ENCODE measurements around the gene PRKCD.
"Not testable (repeated sequence)": the region's sequence is repeated elsewhere in the genome, so short reads cannot be mapped to it uniquely, and the experiment has no call there.

Gene PRKCD

DNA sequence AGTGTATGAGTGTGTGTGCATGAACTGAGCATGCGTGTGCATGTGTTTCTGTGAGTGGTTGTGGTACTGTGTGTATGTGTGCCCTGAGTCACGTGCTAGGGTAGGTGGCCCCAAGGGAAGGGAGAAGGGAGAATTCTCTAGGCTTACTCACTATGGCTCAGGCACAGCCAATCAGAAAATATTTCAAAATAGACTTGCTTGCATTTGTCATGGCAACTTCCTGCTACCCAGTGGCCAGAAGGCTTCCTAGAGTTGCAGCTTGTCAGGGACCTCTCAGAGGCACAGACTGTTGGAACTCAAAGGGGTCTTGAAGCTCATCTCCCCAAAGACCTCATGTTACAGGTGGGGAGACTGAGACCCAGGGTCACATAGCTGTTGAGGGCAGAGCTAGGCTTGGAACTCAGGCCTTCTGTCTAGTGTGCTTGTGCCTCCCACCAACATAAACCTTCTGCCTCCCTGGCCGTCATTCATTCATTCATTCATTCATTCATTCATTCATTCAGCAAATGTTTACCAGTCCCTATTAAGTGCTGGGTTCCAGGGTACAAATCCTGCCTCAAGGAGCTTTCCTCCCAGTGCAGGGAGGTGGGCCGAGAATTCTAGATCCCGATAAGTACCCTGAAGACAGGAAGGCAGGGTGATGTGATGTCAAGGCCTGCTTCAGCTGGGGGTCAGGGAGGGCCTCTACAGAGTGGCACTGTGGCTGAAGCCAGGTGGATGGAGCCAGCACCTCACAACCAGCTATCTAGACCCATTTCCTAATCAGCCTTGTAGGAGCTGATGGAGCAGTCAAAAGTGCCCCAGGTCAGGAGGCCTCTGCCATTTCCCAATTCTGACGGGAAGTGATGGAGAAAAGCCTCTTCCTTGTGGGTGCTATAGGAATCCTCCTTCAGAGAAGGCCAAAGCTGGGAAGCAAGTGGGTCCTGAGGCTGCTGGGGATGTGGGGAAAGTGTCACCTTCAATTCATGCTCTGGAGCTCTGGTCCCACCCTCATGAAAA is 19.9 kb upstream of the PRKCD start:
- peak; percentile 78 to 84 for DNase-seq

DNA sequence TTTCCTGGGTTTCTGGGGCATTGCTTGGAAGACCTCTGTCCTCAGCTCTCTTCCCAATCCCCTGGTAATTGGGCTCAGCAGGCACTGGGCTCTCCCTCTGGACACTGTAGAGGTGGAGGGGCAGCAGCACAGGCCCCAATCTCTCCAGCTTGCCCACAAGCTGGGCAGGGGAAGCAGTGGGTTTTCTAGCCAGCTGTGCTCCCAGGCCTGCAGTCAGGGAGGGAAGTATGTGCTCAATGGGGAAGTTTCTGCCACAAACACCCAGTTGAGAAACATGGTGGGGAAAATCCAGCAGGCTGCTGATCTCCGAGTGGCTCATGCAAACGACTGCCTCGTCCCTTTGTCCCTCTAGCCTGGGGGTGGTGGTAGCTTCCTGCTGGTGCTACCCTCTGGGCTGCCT is 18.0 kb upstream of the PRKCD start:
- peak; percentile 65 to 79 for DNase-seq

DNA sequence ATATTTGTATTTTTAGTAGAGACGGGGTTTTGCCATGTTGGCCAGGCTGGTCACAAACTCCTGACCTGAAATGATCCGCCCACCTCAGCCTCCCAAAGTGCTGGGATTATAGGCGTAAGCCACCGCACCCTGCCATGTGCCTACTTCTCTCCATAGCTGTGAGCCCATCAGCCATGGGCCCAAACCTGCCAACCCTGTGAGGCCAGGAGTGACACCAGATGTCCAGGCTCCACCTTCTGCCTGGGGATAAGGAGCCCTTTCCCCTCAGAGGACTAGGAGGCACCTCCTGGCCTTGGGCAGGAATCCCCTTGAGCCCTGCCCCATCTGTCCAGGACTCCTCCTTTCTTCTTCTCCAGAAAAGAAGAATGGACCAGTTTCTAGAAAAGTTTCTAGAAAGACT is 16.6 kb upstream of the PRKCD start:
- DNase-seq = no peak

DNA sequence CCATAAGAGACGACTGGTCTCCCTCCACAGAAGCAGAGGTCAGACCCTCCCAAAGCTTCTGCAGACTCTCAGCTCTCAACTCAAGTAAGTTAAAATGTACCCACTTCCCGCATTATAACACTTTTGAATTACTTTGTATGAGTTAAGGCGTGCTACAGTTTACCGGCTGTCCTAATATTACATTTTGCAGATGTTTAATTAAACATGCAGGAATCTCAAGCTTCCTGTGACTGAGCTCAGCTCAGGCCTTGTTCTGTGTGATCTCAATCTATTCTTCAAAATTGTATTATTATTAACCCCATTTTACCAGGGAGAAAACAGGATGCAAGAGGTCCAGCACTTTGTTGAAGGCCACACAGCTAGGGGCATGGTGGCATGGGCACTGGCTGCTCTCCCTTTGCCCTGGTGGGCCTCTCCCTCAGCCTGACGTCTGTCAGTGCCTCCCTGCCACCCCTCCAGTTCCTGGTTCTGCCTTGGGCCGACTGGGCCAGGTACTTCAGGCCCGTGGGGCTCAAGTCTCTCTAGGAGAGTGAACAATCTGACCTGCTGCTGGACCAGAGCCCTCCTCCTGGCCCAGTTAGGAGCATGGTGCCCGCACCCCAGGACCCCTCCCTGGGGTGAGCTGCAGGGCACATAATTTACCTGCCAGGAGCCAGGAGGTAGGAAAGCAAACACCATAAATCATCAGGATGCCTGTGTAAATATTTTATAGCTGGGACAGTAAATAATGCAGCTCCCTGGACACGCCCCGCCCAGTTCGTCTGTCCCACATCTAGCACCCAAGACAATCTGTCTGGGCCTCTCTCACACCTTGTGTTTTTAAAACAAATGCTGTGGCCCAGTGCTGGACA is 15.9 kb upstream of the PRKCD start:
- DNase-seq = no peak

DNA sequence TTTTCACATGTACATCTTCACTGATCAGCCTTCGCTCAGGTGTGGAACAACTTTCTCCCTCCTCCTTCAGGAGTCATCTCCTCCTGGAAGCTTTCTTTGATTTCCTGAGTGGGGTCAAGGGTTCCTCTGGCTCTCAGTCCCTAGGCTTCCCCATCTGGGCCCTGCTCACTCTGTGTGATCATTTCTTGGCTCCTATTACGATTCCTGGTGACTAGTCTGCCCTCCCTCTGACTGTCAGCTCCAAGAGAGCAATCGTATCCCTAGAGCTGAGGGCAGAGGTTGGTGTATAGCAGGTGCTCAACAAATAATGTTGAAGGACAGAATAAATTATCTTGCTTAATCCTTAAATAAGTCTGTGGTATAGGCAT is 15.3 kb upstream of the PRKCD start:
- no peak for DNase-seq

DNA sequence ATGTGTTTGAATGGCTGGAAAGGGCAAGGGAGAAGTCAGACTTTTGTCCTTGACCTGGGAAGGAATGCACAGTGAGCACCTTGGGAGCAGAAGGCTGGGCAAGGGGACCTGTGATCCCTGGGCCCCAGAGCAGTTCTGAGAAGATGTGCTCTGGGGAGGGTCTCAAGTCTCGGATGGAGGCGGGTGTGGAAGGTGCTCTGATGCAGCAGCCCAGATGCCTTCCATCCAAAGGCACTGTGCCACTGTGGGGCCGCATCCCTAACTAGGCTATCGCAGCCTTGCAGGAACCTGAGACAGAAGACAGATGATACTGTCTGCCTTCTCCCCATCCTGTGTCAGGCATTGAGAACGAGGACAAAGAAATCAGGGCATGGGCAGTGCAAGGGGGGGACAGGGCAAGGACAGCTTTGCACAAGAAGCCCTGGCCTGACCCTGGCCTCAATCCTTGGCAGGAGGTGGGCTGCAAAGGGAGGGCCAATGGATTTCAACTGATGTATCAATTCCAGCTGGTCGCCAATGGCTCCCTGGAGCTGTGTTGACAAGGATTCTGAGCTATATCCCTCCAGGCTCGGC is 14.6 kb upstream of the PRKCD start:
- no peak for DNase-seq

DNA sequence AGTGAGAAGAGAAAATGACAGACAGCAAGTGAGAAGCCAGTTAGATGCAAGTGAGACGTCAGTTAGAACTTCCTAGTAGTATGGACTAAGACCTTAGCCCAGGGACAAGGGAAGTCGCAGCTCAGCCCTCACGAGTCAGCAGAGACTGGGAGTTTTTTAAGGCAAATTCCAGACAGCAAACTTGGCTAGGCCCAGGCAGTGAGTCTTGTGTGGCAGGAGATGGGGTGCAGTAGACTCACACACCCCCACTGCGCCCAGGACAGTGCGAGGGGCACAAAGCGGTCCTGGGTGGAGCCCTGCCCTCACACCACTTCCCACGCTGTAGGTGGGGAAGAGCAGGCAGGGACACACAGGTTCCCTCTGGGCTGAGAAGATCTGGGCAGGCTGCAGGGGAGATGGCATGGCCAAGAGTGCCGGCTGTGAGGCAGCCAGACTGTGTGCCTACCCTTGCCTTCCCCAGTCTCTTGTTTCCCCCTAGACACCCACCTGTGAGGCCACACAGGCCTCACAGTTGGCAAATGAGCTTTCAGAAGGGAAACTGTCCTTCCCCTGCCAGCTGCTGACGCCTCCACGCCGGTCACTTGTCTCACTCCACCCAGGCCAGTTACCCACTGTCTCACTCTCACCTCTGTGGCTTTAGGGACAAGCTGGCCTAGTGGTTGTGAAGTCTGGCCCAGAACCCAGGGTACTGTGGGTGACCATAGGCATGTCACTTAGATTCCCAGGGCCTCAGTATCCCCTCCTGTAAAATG is 13.7 kb upstream of the PRKCD start:
- no peak for DNase-seq

DNA sequence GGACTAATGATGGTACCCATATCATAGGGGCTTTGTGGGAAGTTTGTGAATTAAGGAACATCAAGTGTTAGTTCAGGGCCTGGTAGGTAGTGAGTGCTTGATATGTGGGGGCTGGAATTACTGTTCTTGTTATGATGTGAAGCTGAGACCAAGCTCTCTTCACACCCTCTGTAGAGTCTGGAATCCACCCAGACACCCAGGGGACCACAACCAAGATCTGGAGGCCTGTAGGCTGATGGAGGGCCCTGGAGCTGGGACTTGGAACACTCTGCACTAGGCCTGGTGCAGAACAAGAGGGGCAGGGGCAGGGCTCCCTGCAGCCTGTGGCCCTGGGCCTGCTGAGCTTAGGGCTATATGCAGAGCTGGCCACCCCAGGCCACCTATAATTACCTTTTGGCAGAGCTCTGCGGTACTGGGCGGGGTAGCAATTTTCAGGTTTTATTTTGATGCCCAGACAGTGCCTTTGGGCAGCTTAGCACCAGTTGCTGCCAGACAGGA is 13.1 kb upstream of the PRKCD start:
- DNase-seq = no peak

DNA sequence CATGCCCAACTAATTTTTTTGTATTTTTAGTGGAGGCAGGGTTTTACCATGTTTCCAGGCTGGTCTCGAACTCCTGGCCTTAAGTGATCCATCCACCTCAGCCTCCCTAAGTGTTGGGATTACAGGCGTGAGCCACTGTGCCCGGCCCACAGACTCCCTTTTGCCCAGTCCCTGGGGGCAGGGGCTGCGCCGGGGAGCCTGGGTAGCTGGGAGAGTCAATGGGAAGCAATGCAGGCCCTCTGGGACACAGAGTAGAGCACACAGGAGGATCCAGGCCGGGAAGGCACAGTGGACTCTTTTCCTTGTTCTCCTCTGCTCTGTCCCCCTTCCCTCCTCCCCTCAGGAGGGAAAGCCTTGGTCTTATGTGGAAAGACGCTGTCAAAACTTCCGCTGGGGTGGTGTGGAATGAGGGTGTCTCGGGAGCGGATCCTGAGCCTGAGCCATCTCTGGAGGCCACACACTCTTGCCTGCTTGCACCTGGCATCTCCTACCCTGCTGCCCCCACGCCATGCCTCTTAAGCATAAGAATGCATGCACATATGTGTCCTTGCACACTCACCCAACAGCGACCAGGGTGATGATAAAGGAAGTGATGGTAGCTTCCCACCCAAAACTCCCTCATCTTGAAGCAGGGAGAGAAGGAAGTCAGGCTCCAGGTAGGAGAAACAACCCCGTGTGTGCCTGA is 11.9 kb upstream of the PRKCD start:
- no peak for DNase-seq

DNA sequence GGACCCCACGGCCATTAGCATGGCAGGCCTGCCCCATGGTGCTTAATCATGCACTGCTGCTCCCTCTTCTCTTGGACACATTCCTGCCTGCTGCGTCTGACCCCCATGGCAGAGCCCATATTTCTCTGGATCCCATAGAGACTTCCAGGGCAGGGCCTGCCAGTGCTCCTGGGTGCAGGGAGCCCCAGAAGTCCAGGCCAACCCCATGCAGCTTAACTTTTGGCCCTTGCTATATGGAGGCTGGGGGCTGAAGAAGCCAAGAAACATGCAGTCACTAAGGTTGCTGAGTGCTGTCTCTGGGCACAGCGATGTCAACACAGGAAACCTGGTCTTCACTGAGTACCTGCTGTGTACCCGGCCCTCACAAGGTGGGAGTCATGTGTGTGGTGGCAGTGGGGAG is 11.3 kb upstream of the PRKCD start:
- no peak for DNase-seq

DNA sequence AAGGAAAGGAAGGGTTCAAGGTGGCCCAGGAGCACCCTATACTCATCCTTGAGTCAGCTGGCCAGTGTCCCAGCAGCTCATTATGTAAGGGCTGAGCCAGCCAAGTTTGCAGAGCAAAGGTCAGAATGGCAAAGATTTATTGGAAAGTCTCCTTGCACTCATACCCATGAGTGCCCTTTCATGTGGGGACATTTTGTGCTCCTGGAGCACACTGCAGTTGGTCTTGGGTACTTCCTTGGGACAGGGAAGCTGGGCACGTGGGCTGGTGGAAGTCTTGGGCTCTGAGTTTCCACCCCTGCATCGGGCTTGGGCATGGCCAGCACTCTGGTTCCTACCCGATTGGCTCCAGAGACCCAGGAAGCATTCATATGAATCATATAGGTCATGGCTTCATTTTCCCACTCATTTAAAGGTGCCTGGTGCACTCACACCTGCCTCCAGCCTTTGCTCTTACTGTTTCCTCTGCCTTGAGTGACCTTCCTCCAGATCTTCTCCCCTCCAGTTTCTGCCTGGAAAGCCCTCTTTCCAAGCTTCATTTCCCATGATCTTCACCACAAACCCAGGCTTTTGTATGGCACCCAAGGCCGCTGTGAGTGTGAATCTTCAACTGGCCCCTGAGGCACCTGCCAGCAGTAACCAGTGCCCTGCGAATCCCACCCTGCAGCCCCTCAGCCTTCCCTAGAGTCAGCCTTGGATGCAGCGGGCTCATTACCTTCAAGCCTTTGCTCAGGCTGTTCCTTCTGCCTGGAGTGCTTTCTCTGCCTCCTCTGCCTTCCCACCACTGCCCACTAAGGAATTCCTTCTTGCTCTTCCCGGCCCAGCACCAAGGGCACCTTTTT is 10.5 kb upstream of the PRKCD start:
- no peak for DNase-seq

DNA sequence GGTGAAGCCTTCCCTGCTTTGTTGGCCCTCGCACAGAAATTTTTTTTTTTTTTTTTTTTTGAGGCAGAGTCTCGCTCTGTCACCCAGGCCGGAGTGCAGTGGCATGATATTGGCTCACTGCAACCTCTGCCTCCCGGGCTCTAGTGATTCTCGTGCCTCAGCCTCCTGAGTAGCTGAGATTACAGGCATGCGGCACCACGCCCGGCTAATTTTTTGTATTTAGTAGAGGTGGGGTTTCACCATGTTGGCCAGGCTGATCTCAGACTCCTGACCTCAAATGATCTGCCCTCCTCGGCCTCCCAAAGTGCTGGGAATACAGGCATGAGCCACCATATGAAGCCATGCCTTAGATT is 9.9 kb upstream of the PRKCD start:
- DNase-seq = not testable (repeated sequence)

DNA sequence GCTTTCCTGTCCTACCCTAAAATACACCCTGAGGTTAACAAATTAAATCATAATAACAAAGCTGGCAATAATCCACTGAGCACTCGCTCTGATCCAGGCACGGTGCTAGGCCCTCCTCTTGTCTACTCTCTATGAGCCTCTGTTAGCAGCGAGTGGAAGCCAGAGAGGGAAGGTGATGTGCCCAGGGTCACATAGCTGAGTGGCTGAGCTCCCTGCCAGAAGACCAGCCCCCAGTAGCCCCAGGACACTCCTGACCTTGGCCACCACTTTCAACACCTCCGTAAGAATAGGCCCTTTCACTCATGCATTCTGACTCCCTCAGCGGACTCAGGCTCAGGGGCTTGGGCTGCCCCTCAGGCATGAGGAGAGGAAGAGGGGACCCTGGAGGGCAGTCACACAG is 9.5 kb upstream of the PRKCD start:
- no peak for DNase-seq

DNA sequence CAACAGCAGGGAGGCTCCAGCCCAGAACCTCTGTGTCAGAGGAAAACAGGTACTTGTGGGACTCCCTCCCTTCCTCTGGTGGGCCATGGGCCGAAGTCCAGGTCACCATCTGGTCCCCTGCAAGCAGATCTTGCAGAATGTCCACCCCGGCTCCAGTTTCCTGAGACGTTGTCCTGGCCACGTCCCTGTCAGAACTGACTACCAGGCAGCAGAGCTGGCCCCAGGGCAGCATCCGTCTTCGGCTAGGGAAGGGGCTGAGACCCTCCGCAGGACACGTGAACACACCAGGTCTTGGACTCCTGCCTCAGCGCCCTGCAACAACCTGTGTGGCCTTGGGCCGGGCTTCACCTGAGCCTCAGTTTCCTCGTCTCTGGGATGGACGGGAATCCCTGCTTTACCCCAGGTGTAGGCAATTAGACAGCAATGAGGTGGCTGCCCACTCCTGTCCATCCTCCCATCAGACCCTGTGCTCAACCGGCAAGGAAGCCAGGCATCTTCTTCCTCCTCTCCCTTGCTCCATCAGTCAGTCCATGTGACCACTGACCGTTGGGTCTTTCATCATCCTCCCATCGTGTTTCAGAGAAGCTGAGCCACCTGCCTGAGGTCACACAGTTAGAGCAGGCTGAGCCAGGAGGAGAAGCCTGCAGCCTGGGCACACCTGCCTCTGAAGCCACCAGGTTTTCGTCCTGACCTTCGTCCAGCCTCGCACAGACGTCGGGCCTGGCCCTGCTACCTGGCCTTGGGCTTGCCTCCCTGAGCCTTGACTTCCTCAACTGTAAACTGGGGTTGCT is 8.9 kb upstream of the PRKCD start:
- no peak for DNase-seq

DNA sequence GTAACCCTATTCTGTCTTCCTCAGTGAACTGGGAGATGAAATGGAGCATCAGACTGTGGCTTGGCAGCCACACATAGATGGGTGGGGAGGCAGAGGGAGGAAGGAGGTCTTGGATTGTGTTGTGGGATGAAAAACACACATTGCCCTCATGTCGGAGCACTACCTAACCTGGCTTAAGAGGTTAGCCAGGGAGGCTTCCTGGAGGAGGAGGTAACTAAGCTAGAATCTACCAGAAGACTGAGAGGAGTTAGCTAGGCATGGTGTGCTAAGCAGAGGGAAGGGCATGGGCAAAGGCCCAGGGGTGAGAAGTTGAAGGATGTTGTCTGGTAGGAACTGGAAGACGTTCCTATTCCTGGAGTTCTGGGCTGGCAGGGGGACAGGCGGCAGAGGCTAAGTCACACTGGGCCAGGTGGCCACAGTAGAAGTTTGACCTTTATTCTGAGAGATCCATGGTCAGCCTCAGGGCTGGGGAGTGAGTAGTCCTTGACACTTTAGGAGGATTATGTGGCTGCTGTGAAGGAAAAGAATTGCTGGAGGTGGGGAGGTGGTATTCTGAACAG is 7.7 kb upstream of the PRKCD start:
- DNase-seq = no peak

DNA sequence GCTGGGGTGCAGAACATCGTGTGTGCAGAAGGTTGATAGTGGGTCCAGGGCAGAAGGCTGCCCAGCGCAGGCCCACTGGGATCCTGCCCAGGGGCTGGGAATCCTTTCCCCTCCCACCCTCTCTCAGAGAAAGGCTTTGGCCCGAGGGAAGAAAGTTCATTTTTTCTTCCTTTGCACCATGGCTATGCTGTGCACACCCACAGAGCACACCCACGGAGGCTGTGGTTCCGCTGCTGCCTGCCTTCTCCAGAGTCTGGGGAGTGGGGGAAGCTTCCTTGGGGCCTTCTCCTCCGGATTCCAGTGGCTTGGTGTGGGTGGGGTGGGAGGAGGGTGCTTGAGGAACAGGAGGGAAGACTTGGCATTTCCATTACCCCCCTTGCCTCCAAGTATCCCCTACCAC is 7.0 kb upstream of the PRKCD start:
- DNase-seq = no peak

DNA sequence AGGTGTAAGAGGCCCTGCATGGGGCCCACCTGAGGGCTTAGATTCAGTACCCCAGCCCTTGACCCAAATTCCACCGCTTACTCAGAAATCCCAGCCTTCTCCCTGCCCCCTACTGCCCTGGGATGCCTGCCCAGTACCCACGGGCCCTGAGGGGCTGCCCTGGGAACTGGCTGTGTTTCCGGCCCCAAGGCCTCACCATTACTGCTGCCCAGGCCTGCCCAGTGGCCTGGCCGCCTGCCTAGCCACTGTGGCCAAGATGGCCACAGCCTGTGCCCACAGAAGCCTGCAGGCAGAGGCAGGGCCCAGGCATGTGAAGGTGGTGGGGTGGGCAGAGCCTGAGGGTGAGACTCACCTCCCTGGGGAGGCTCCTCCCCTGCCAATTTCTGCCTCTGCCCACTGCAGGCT is 6.1 kb upstream of the PRKCD start:
- DNase-seq = no peak

DNA sequence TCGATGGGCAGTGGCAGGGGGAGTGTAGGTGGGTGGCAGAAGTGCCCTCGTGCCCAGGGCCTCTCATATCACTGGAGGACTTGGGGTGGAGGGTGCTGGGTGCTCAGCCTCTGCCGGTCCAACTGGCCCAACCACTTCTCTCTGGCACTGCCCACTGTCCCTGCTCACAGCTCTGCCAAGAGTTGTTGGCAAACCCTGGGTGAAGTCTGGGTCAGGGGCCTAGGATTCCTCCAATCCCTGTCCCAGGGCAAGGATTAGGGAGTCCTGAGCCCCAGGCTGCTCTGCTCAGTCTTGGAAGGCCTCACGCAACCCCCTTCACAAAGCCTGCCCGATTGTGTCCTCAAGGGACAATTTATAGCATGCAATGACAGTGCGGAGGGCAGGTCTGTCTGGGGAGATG is 5.2 kb upstream of the PRKCD start:
- DNase-seq = no peak

DNA sequence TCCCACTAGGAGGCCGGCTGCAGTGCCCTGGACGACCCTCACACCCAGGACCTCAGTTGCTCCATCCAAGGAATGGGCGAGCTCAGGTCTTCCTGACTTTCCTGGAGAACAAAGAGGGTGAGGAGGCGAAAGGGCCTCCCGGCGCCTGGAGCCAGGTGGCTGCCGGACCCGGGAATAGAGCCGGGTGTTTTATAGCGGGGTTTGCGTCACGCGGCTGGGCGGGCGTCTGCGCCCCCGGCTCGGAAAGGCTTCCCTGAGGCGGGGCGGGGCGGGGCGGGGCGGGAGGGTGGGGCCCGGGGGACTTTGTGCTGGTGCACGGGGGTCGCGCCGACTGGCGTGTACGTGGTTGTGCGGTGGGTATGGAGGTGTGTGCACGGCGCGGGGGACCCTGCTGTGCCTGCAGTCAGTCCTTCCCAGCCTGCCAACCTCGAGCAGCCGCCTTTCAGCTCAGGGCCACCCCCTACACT is 4.6 kb upstream of the PRKCD start:
- DNase-seq = no peak

Data from Kasumi-1 (cell line).